Uterus (tissue), 4 donors: ENCODE measurements around the gene ARL14EPL. TPM values are rescaled to one million over a fixed set of nuclear protein-coding genes. Genes with fewer than 3 reads are reported as not detected.
"Not testable (repeated sequence)": the region's sequence is repeated elsewhere in the genome, so short reads cannot be mapped to it uniquely, and the experiment has no call there.

Source experiments
- DNase-seq, 2 donors: peaks; one replicate each; pipeline ENCODE4 v3.0.0-alpha.2; 2019 to 2020
- H3K27ac ChIP-seq, 2 donors: fragments of 200-600 bp; sonication (generic); 1 replicate in 1 of 2; 2 replicates in 1 of 2; pipeline ENCODE4 v1.5.1; 2016 to 2018
- H3K27me3 ChIP-seq, 2 donors: fragments of 200-600 bp; sonication (generic); one replicate each; pipeline ENCODE4 v1.5.1; 2018 to 2019; ENCODE audit warnings: control low read depth in 1 of 2
- H3K36me3 ChIP-seq, 2 donors: fragments of 200-600 bp; sonication (generic); one replicate each; pipeline ENCODE4 v1.5.1; 2019; ENCODE audit warnings: control low read depth in 1 of 2
- H3K4me1 ChIP-seq, 2 donors: fragments of 200-600 bp; sonication (generic); one replicate each; pipeline ENCODE4 v1.5.1; 2018 to 2019; ENCODE audit warnings: control low read depth in 1 of 2
- H3K4me3 ChIP-seq, 2 donors: fragments of 200-600 bp; sonication (generic); 1 replicate in 1 of 2; 2 replicates in 1 of 2; pipeline ENCODE4 v1.5.1; 2018 to 2019; ENCODE audit warnings: mild to moderate bottlenecking in 1 of 2
- H3K9me3 ChIP-seq, 2 donors: fragments of 200-600 bp; sonication (generic); one replicate each; pipeline ENCODE4 v1.5.1; 2019; ENCODE audit warnings: control low read depth in 1 of 2
- CTCF ChIP-seq, 4 experiments: fragments of 200-600 bp in 2 of 4; fragments of 450-650 bp in 2 of 4; sonication (generic) in 2 of 4; IDR thresholded peaks; one replicate each; pipeline ENCODE4 v1.5.1; 2016 to 2019; ENCODE audit warnings: antibody characterized with exemption in 4 of 4, mild to moderate bottlenecking in 2 of 4, moderate library complexity in 1 of 4
- POLR2A ChIP-seq, 2 donors: fragments of 450-650 bp; IDR thresholded peaks; one replicate each; pipeline ENCODE4 v1.6.1; 2016; ENCODE audit warnings: antibody characterized with exemption in 2 of 2, mild to moderate bottlenecking in 1 of 2, moderate library complexity in 1 of 2
- intact Hi-C: fragments of 100-400 bp; cut with DNase I; formaldehyde crosslinking; loops from one replicate; pipeline ENCODE4 v1.15.1; 2023; ENCODE audit warnings: low total_unique reads
- total RNA-seq, 4 donors: library from RNA; depleted of rRNA in 3 of 4; stranded (reverse); fragments of >200 nt in 3 of 4; gene quantifications; one replicate each; pipeline versions ENCODE4 v1.1.0 to v1.2.4, GENCODE V29; 2014 to 2023
- donor health status: DM: yes; HTN: yes; CAD: no.

Gene ARL14EPL
- total RNA-seq, 4 donors from 2014 or later, result not detected

DNA sequence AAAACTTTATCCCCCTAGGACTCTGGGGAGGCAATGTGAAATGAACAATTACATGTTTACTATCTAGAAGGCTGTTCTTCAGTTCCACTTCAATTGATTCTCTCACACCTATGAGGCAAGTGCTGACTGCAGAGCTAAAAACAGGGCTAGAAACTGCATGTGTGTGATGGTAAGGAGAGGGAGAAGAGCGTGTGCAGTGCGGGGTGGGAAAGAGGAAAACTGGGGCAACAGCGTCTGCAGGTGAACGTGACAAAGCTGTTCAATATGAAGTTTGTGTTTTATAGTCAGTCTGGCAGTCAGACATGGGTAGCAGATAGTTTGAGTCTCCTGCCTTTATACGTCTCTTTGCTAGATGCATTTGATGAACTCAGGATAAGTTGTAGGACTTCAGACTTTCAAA is 45.9 kb downstream of the ARL14EPL start:
- Histone ChIP-seq H3K4me1 (no peaks in the 10 kb centered on the region), H3K36me3 (no peaks in the 10 kb centered on the region), H3K4me3 (no peak overlapping the region), H3K9me3 (no peaks in the 10 kb centered on the region), H3K27me3 (no peaks in the 10 kb centered on the region), H3K27ac (no peak overlapping the region)
- intact Hi-C loops, result no loop called here
- DNase-seq, result no peak
- TF ChIP-seq CTCF (IDR thresholded peaks at IDR 0.05) (no peak), POLR2A (IDR thresholded peaks at IDR 0.05) (no peak)

- intact Hi-C loops, result no loop called here
Observed at GRCh38 chr5:116084287-116084691, 52.0 kb downstream of the ARL14EPL start.

DNA sequence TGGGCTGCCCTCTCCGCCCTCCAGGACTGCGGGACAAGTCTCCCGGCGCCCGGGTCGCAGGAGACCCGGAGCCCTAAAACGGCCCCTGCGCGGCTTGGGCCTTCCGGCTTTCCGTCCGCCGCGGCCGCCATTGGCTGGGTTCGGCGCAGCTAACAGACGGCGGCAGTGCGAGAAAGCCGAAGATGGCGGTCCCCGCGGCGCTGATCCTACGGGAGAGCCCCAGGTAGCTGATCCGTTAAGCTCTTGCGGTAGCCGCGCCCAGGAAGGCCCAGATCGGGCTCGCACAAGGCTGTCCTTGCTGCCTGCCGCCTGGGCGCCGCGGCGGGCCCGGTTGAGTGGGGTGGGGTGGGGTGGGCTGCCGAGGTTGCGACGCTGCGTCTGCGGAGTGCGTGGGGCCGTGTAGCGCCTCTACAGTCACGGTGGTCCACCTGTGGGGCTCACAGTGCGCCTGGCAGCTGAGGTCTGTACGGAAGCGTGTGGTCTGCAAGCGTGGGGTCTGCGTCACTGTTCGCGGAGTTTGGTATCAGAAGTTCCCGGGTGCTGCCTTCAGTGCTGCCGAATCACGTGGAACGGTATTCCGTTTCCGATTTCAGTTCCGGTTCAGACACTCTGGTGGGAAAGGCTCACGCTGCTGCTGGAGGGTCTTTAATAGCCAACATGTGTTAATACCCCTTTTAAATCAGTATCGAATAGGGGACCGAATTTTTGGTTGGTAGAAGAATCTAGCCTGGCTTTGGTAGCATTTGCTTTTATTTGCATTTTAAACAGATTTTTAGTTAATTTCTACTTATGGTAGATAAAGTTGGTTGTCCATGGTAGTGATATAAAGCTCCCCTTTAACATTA is 52.8 kb downstream of the ARL14EPL start, which contains the start of gene COMMD10:
Gene COMMD10, plus strand, starts transcription at position 155 of the 845 bp plus-strand sequence.
- DNase-seq, result peak; percentile 65 to 70
- Histone ChIP-seq H3K27ac (peak within 1 kb of the TSS; percentile 87 to 88), H3K4me3 (peak within 1 kb of the TSS; percentile 86 to 99), H3K9me3 (no peaks in the 10 kb centered on the region), H3K27me3 (no peaks in the 10 kb centered on the region), H3K4me1 (no peaks in the 10 kb centered on the region), H3K36me3 (no peaks in the 10 kb centered on the region)
- intact Hi-C loops, result no loop called here
- TF ChIP-seq POLR2A (IDR thresholded peaks at IDR 0.05) (peak in 1 of 2 donors; percentile 43), CTCF (IDR thresholded peaks at IDR 0.05) (peak in 1 of 4 experiments; percentile 7)

More at GRCh38 chr5:116084287-116084691, 52.0 kb downstream of the ARL14EPL start:
- TF ChIP-seq POLR2A (IDR thresholded peaks at IDR 0.05) (no peak), CTCF (IDR thresholded peaks at IDR 0.05) (no peak)
- no peaks in the 10 kb centered on the region for H3K4me1 ChIP-seq
- H3K9me3 ChIP-seq, result no peaks in the 10 kb centered on the region
- no peaks in the 10 kb centered on the region for H3K27me3 ChIP-seq
- peak overlapping the region; percentile 87 to 88 for H3K27ac ChIP-seq
- no peaks in the 10 kb centered on the region for H3K36me3 ChIP-seq
- DNase-seq, result peak in 1 of 2 donors; percentile 15
- H3K4me3 ChIP-seq, result peak overlapping the region; percentile 86 to 99

- H3K4me1 ChIP-seq, H3K27me3 ChIP-seq, H3K9me3 ChIP-seq, H3K4me3 ChIP-seq, H3K36me3 ChIP-seq, DNase-seq, H3K27ac ChIP-seq, intact Hi-C loops: not testable (repeated sequence)
Observed at GRCh38 chr5:116086309-116086708, 54.0 kb downstream of the ARL14EPL start.

- Histone ChIP-seq H3K27ac (no peak overlapping the region), H3K9me3 (no peaks in the 10 kb centered on the region), H3K4me1 (no peaks in the 10 kb centered on the region), H3K4me3 (no peak overlapping the region), H3K27me3 (no peaks in the 10 kb centered on the region), H3K36me3 (no peaks in the 10 kb centered on the region)
- no peak for DNase-seq
- no peak for TF ChIP-seq POLR2A (IDR thresholded peaks at IDR 0.05)
- no peak for TF ChIP-seq CTCF (IDR thresholded peaks at IDR 0.05)
- intact Hi-C loops, result no loop called here
Observed at GRCh38 chr5:116088062-116088461, 55.8 kb downstream of the ARL14EPL start.
